Measurements from ENCODE around the gene USP46. TPM values are rescaled to one million over a fixed set of nuclear protein-coding genes. Genes with fewer than 3 reads are reported as not detected.

The USP46 gene
- total RNA-seq, 1 donor from 2014 or later: 76.4 TPM

DNA sequence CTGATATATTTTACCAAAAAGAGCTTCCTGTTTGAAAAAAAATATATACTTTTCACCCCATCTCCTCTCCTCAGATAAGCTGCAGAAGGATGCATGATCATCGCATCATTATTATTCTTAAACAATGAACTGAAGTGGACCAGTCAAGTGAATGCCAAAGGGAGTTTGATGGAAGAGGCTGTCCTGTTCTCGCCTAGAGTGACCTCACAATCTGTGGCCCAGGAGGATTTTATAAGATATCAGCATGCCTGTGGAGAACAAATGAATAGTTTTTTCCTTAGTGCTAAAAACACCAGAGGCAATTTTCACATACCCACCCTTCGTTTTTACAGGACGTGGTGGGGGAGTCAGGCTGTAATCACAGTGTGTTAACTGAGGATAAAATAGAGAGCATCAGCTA, 112.7 kb downstream of the USP46 start:
- Histone ChIP-seq H3K9me3 (replicated peaks) (no peaks in the 10 kb centered on the region), H3K36me3 (no peaks in the 10 kb centered on the region), H3K27me3 (ENCODE audit: low read depth) (peaks cover 3% of the 10 kb centered on the region), H3K27ac (replicated peaks) (peak overlapping the region; percentile 88), H3K4me3 (peak overlapping the region; percentile 20), H3K4me1 (peaks cover 36% of the 10 kb centered on the region)
- TF ChIP-seq, protein P1, sequence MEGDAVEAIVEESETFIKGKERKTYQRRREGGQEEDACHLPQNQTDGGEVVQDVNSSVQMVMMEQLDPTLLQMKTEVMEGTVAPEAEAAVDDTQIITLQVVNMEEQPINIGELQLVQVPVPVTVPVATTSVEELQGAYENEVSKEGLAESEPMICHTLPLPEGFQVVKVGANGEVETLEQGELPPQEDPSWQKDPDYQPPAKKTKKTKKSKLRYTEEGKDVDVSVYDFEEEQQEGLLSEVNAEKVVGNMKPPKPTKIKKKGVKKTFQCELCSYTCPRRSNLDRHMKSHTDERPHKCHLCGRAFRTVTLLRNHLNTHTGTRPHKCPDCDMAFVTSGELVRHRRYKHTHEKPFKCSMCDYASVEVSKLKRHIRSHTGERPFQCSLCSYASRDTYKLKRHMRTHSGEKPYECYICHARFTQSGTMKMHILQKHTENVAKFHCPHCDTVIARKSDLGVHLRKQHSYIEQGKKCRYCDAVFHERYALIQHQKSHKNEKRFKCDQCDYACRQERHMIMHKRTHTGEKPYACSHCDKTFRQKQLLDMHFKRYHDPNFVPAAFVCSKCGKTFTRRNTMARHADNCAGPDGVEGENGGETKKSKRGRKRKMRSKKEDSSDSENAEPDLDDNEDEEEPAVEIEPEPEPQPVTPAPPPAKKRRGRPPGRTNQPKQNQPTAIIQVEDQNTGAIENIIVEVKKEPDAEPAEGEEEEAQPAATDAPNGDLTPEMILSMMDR (IDR thresholded peaks at IDR 0.05; ENCODE audit: borderline replicate concordance): no peak
- DNase-seq: no peak
- intact Hi-C loops (cut with micrococcal nuclease): loop anchor here (5.0 kb wide), 1 partner anchor 436 kb away; no protein-coding TSS in a partner anchor

DNA sequence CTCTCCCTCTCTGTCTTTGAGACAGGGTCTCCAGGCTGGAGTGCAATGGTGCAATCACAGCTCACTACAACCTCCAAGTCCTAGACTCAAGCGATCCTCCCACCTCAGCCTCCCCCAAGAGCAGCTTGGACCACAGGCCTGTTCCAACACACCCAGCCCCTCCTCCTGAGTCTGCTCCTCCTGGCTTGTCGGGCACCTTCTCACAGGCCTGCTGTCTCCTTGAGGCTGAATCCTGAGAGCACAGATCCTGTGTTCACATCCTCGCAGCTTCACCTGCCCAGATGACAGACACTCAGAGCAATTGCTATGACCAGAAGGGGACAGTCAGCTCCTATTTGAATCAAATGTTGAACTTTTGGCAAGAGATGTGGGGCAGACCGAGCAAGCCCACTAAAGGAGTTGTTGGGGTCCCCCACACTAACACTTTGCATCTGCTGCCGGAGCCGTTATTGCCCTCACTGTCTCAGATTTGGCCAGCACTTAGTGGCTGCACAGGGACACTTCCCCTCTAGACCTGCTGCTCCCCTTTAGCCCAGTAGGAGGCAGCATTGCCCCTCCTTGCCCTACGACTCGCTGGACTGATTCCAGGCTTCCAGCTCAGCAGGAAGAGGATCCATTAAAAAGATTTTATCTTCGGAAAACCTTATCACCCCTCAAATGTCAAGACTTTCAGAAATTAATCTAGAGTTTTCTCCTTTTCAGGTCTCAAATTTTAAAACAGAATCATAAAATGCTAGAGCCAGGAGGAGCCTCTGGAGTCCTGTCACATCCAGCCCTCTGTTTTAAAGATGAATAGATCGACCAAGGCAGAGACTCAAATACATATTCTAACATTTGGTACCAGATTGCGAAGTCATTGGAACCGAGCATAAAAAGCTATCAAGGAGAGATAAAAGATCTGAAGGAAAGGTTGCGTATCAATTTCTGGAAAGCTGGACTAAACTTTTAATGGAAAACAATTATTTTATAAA, 113.7 kb downstream of the USP46 start:
- Histone ChIP-seq H3K27me3 (ENCODE audit: low read depth) (peaks cover 3% of the 10 kb centered on the region), H3K4me3 (no peak overlapping the region), H3K4me1 (peaks cover 35% of the 10 kb centered on the region), H3K9me3 (replicated peaks) (no peaks in the 10 kb centered on the region), H3K36me3 (no peaks in the 10 kb centered on the region), H3K27ac (replicated peaks) (peak overlapping the region; percentile 88)
- TF ChIP-seq, protein P1 (IDR thresholded peaks at IDR 0.05; ENCODE audit: borderline replicate concordance): peak; percentile 98
- peak; percentile 73 for DNase-seq
- intact Hi-C loops (cut with micrococcal nuclease): loop anchor here (5.0 kb wide), 1 partner anchor 437 kb away; no protein-coding TSS in a partner anchor

Other genes with a start within 250 kb of the USP46 start
- gene ERVMER34-1, start 92.1 kb upstream of the USP46 start, total RNA-seq: 3.9 TPM
- 8.7 TPM for gene RASL11B, start 203.0 kb upstream of the USP46 start, total RNA-seq